Measurements from ENCODE around the gene REPS2. TPM values are rescaled to one million over a fixed set of nuclear protein-coding genes. Genes with fewer than 3 reads are reported as not detected.

The REPS2 gene
- total and polyA plus RNA-seq, 9 of the 15 experiments (the other 6 are each of a cell fraction or from before 2014, with no cell fraction given): 0.01 to 0.07 (median 0.01) TPM; not detected in 3

DNA sequence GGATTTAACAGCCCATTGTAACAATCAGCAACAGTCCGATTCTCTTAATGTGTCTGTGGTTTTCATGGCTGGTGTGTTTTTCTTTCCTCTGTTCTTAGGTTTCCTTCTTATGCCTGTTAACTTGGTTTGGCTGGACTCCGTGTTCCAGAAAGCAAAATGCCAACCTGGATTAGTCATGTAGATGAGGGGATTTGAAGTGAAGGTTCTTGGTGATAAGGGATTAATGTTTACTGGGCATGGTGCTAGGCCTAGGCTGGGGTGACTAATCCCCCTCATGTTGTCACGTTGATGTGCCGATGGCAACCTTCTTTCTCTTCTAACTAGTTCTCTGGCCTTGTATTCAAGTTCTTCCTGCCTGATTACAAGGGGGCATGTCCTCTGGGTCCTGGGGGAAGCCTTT lies 85.9 kb downstream of the REPS2 start:
- no peaks in the 10 kb centered on the region; a peak in 1 of 5 replicates for H3K27me3 ChIP-seq (ENCODE audit: control insufficient read depth in 2 of 2, insufficient read depth in 2 of 2, low read length in 2 of 2)
- H3K4me1 ChIP-seq (replicated peaks in 1 of 2; ENCODE audit: control insufficient read depth in 2 of 2, insufficient read depth in 2 of 2, low read length in 2 of 2): no peaks in the 10 kb centered on the region
- H3K79me2 ChIP-seq (ENCODE audit: control insufficient read depth, insufficient read depth, low read length): no peaks in the 10 kb centered on the region
- no peaks in the 10 kb centered on the region for H3K9me3 ChIP-seq (replicated peaks; ENCODE audit: control insufficient read depth, insufficient read depth, low read depth, low read length)
- intact Hi-C loops (cut with micrococcal nuclease): no loop called here
- H3K9ac ChIP-seq (ENCODE audit: insufficient read depth in 1 of 2, low read depth in 2 of 2, low read length in 2 of 2): no peak overlapping the region
- no peaks in the 10 kb centered on the region for H4K20me1 ChIP-seq (replicated peaks; ENCODE audit: control insufficient read depth, insufficient read depth, low read length)
- in situ Hi-C loops (cut with MboI): no loop called here
- no peak for ATAC-seq
- H3K4me3 ChIP-seq: no peak overlapping the region
- POLR2A ChIA-PET: no interaction called here
- no peaks in the 10 kb centered on the region for H3K9me1 ChIP-seq (ENCODE audit: control insufficient read depth, insufficient read depth, low read length)
- WGBS (ENCODE audit: insufficient coverage, low coverage, missing lambda C conversion rate): 3% methylated on average over 4 of the region's 4 CpGs
- BruUV-seq (replicated peaks): no TSS peak
- TF ChIP-seq ZNF232 (CRISPR knock-in tag; IDR thresholded peaks at IDR 0.05): no peak
- TF ChIP-seq HNRNPK (IDR thresholded peaks at IDR 0.05; ENCODE audit: low read depth, low read length, poor library complexity, severe bottlenecking): no peak
- TF ChIP-seq, protein P1, sequence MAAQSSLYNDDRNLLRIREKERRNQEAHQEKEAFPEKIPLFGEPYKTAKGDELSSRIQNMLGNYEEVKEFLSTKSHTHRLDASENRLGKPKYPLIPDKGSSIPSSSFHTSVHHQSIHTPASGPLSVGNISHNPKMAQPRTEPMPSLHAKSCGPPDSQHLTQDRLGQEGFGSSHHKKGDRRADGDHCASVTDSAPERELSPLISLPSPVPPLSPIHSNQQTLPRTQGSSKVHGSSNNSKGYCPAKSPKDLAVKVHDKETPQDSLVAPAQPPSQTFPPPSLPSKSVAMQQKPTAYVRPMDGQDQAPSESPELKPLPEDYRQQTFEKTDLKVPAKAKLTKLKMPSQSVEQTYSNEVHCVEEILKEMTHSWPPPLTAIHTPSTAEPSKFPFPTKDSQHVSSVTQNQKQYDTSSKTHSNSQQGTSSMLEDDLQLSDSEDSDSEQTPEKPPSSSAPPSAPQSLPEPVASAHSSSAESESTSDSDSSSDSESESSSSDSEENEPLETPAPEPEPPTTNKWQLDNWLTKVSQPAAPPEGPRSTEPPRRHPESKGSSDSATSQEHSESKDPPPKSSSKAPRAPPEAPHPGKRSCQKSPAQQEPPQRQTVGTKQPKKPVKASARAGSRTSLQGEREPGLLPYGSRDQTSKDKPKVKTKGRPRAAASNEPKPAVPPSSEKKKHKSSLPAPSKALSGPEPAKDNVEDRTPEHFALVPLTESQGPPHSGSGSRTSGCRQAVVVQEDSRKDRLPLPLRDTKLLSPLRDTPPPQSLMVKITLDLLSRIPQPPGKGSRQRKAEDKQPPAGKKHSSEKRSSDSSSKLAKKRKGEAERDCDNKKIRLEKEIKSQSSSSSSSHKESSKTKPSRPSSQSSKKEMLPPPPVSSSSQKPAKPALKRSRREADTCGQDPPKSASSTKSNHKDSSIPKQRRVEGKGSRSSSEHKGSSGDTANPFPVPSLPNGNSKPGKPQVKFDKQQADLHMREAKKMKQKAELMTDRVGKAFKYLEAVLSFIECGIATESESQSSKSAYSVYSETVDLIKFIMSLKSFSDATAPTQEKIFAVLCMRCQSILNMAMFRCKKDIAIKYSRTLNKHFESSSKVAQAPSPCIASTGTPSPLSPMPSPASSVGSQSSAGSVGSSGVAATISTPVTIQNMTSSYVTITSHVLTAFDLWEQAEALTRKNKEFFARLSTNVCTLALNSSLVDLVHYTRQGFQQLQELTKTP (IDR thresholded peaks at IDR 0.05; ENCODE audit: low read depth in 1 of 2, partially characterized antibody in 2 of 2): no peak
- no peak for TF ChIP-seq TEAD1 (CRISPR knock-in tag; IDR thresholded peaks at IDR 0.05)
- no peak for TF ChIP-seq SAFB (IDR thresholded peaks at IDR 0.05; ENCODE audit: borderline replicate concordance, low read depth, low read length)
- no peak for TF ChIP-seq CHD4 (IDR thresholded peaks at IDR 0.05; ENCODE audit: insufficient read depth, insufficient replicate concordance, low read depth, low read length, poor library complexity, severe bottlenecking)
- no peak for TF ChIP-seq NCOR1 (IDR thresholded peaks at IDR 0.05)
- TF ChIP-seq MYNN (IDR thresholded peaks at IDR 0.05): no peak
- no peak for TF ChIP-seq MYNN (CRISPR knock-in tag; IDR thresholded peaks at IDR 0.05)
- no peak for TF ChIP-seq U2AF2 (optimal IDR thresholded peaks at IDR 0.05; ENCODE audit: low read depth, low read length)
- TF ChIP-seq POLR2AphosphoS5 (IDR thresholded peaks at IDR 0.05; ENCODE audit: control insufficient read depth, insufficient read depth, low read depth, low read length): no peak
- TF ChIP-seq, protein P2, sequence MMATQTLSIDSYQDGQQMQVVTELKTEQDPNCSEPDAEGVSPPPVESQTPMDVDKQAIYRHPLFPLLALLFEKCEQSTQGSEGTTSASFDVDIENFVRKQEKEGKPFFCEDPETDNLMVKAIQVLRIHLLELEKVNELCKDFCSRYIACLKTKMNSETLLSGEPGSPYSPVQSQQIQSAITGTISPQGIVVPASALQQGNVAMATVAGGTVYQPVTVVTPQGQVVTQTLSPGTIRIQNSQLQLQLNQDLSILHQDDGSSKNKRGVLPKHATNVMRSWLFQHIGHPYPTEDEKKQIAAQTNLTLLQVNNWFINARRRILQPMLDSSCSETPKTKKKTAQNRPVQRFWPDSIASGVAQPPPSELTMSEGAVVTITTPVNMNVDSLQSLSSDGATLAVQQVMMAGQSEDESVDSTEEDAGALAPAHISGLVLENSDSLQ (IDR thresholded peaks at IDR 0.05): no peak
- no peak for TF ChIP-seq SNRNP70 (optimal IDR thresholded peaks at IDR 0.05; ENCODE audit: low read depth, low read length)
- no peak for TF ChIP-seq SIN3A (IDR thresholded peaks at IDR 0.05; ENCODE audit: borderline replicate concordance in 2 of 2, control insufficient read depth in 1 of 2, low read depth in 2 of 2, low read length in 2 of 2)
- TF ChIP-seq ZNF584 (CRISPR knock-in tag; IDR thresholded peaks at IDR 0.05; ENCODE audit: low read depth): no peak
- no peak for TF ChIP-seq ZNF197 (CRISPR knock-in tag; IDR thresholded peaks at IDR 0.05; ENCODE audit: low read depth)
- no peak overlapping the region for H3K4me2 ChIP-seq (ENCODE audit: insufficient read depth, low read length)
- no peaks in the 10 kb centered on the region for H3K36me3 ChIP-seq (ENCODE audit: control insufficient read depth, insufficient read depth, low read length)
- no peak for DNase-seq (ENCODE audit: extremely low read depth in 1 of 4, low spot score in 3 of 4)
- CTCF ChIA-PET (ENCODE audit: low intra/inter-chr PET ratio): no interaction called here
- FAIRE-seq: no peak
- no peak overlapping the region for H2AFZ ChIP-seq (ENCODE audit: low read depth, low read length)
- no peak overlapping the region for H3K27ac ChIP-seq (ENCODE audit: extremely low read depth, low read depth, low read length)
